ENCODE results near the gene ZNF160. TPM values are rescaled to one million over a fixed set of nuclear protein-coding genes. Genes with fewer than 3 reads are reported as not detected.
A peak's percentile ranks its signal among the peaks of the same experiment; 100 is the strongest.
"Not testable (repeated sequence)": the region's sequence is repeated elsewhere in the genome, so short reads cannot be mapped to it uniquely, and the experiment has no call there.

ZNF160 gene
- 6.7 and 13.1 TPM in 2 replicates for total RNA-seq (2014; rRNA removed; shearing (Covaris generic))

DNA sequence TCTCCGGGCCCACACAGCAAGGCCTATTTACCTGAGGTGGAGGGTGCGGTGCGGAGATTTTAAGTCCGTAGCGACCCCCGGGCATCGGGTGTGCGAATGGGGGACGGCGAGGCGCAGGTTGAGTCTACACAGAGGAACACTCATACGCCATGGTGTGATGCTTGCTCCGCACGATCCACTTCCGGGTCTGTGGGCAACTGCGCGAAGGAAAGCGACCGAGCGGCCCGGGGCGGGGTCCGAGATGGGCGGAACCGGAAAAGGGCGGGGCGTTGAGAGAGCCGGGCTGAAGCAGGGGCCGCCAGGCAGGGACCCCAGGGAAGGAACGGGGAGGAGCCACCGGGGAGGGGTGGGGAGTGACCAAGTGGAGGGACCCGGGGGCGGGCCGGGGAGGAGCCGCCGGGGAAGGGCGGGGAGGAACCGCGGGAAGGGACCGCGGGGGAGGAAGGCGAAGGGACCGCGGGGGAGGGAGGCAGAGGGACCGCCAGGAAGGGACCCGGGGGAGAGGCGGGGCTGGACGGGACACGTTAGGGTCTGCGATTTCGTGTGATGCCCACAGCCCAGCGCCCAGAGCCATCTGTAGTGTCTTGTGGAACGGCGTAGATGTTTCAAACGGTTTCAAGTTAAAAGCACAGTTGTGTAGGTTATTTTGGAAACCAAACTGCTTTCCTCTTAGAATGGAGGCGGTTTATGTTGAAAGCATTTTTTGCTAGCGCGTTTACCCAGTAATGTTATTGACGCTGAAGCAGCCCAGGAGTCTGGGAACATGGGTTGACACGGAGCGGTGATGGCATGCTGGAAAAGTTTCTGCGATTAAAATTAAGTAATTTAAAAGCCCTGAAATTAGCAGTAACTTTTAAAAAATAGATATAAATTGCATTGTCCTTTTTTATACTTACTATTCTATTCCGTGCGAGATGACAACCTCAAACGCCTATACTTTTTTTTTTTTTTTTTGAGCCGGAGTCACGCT is at the start of gene ZNF160:
Gene ZNF160, minus strand, starts transcription at position 189 of the 970 bp plus-strand sequence. CDS start 17,146 bp downstream, outside the sequence.
- H3K27me3 ChIP-seq (replicated peaks), result no peaks in the 10 kb centered on the region
- H3K4me1 ChIP-seq (replicated peaks), result peaks cover 7% of the 10 kb centered on the region
- H3K36me3 ChIP-seq, result peaks cover 16% of the 10 kb centered on the region
- H3K27ac ChIP-seq, result peak within 1 kb of the TSS; percentile 71
- no peaks in the 10 kb centered on the region; the same call in 1 of the 2 replicates for H3K9me3 ChIP-seq (replicated peaks)
- H3K4me3 ChIP-seq, result peak within 1 kb of the TSS; percentile 76
- peak; percentile 91 to 99 for DNase-seq (ENCODE audit: low read depth in 1 of 2, low spot score in 2 of 2)

- Histone ChIP-seq H3K36me3 (peaks cover 35% of the 10 kb centered on the region), H3K4me3 (no peak overlapping the region), H3K4me1 (replicated peaks) (no peaks in the 10 kb centered on the region), H3K27ac (no peak overlapping the region), H3K27me3 (replicated peaks) (no peaks in the 10 kb centered on the region), H3K9me3 (replicated peaks) (peaks cover 4% of the 10 kb centered on the region; the same call in 1 of the 2 replicates)
- no peak for DNase-seq (ENCODE audit: low read depth in 1 of 2, low spot score in 2 of 2)
Measured at GRCh38 chr19:53147645-53148044, 44.4 kb upstream of the ZNF160 start.

- no peaks in the 10 kb centered on the region for H3K4me1 ChIP-seq (replicated peaks)
- H3K9me3 ChIP-seq (replicated peaks), result peaks cover 11% of the 10 kb centered on the region
- H3K4me3 ChIP-seq, result no peak overlapping the region
- no peak overlapping the region for H3K27ac ChIP-seq
- peaks cover 35% of the 10 kb centered on the region for H3K36me3 ChIP-seq
- H3K27me3 ChIP-seq (replicated peaks), result no peaks in the 10 kb centered on the region
- DNase-seq (ENCODE audit: low read depth in 1 of 2, low spot score in 2 of 2), result no peak
Measured at GRCh38 chr19:53140351-53140750, 37.1 kb upstream of the ZNF160 start.

DNA sequence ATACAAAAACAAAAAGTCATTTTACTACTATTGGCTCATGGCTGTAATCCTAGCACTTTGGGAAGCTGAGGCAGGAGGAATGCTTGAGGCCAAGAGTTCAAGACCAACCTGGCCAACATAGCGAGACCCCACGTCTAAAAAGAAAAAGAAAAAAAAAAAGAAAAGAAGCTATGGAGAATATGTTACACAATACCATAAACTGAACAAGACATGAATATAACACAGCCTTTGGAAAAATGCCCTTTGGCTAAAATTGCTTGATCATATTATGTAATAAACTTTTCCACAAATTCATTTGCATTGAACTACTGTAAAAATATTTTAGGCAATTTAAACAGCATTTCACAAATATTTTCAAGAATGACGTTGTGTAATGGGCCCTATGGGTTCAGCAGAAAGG is 33.2 kb upstream of the ZNF160 start:
- no peak for DNase-seq (ENCODE audit: low read depth in 1 of 2, low spot score in 2 of 2)
- H3K27ac ChIP-seq, result no peak overlapping the region
- H3K4me3 ChIP-seq, result no peak overlapping the region
- H3K36me3 ChIP-seq, result peaks cover 11% of the 10 kb centered on the region
- H3K27me3 ChIP-seq (replicated peaks), result no peaks in the 10 kb centered on the region
- H3K9me3 ChIP-seq (replicated peaks), result peaks cover 2% of the 10 kb centered on the region; the same call in 1 of the 2 replicates
- peaks cover 9% of the 10 kb centered on the region for H3K4me1 ChIP-seq (replicated peaks)

GRCh38 chr19:53132141-53132991 is 29.1 kb upstream of the ZNF160 start, which contains the start of gene ZNF415:
Gene ZNF415 (minus strand): TSS chr19:53132910. CDS start chr19:53122676, 10,234 bp downstream.
- H3K36me3 ChIP-seq, result no peaks in the 10 kb centered on the region
- no peaks in the 10 kb centered on the region for H3K27me3 ChIP-seq (replicated peaks)
- peak within 1 kb of the TSS; percentile 47; the same call in 1 of the 2 replicates for H3K27ac ChIP-seq
- peak within 1 kb of the TSS; percentile 49 for H3K4me3 ChIP-seq
- peak; percentile 79 to 85 for DNase-seq (ENCODE audit: low read depth in 1 of 2, low spot score in 2 of 2)
- H3K4me1 ChIP-seq (replicated peaks), result peaks cover 9% of the 10 kb centered on the region
- H3K9me3 ChIP-seq (replicated peaks), result no peaks in the 10 kb centered on the region

DNA sequence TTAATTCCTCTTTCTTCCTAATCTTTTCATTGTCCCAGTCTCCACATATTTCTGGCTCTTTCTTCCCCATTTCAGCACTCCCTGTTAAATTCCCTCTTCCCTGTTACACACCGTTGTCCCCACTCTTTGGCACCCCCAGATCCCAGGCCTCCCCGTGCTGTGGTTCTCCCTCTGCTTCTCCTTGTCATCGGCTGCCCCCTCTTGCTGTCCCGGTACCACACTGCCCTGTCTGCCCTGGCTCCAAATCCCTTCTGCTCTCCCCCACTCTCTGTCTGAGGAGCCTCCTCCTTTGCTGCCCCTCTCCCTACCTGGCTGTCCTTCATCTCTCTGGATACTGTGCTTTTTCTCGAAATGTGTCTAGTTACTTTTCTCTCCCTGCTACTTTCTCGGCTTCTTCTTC is 28.5 kb upstream of the ZNF160 start:
- no peaks in the 10 kb centered on the region for H3K36me3 ChIP-seq
- H3K4me3 ChIP-seq, result peak overlapping the region; percentile 49
- no peaks in the 10 kb centered on the region for H3K27me3 ChIP-seq (replicated peaks)
- no peak for DNase-seq (ENCODE audit: low read depth in 1 of 2, low spot score in 2 of 2)
- no peak overlapping the region for H3K27ac ChIP-seq
- H3K4me1 ChIP-seq (replicated peaks), result peaks cover 9% of the 10 kb centered on the region
- no peaks in the 10 kb centered on the region for H3K9me3 ChIP-seq (replicated peaks)

DNA sequence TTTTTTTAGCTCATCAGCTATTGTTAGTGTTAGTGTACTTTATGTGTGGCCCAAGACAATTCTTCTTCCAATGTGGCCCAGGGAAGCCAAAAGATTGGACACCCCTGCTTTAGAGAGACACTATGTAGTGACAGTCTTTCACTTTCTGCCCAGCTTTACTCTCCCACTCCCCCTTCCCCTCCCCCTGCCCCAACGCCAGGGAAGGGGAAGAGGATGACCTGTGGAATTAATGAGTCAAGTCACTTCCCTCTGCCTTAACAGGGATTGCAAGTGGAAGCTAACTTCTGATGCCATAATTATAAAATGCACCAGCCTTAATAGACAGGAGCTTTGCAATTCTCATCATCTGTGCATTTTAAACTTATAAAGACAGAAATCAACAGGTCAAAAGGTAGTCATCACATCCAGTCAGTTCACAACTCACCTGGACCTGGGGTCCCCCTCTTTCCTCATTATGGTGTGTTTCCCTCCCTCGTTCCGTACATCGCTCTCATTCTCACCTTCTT is 27.9 kb upstream of the ZNF160 start:
- H3K9me3 ChIP-seq (replicated peaks), result no peaks in the 10 kb centered on the region
- H3K27me3 ChIP-seq (replicated peaks), result no peaks in the 10 kb centered on the region
- H3K4me1 ChIP-seq (replicated peaks), result peaks cover 9% of the 10 kb centered on the region
- H3K4me3 ChIP-seq, result no peak overlapping the region
- DNase-seq (ENCODE audit: low read depth in 1 of 2, low spot score in 2 of 2), result no peak
- H3K36me3 ChIP-seq, result no peaks in the 10 kb centered on the region
- no peak overlapping the region for H3K27ac ChIP-seq

GRCh38 chr19:53130506-53130905 is 27.3 kb upstream of the ZNF160 start:
- DNase-seq (ENCODE audit: low read depth in 1 of 2, low spot score in 2 of 2), result no peak
- Histone ChIP-seq H3K27me3 (replicated peaks) (no peaks in the 10 kb centered on the region), H3K9me3 (replicated peaks) (no peaks in the 10 kb centered on the region), H3K36me3 (no peaks in the 10 kb centered on the region), H3K4me1 (replicated peaks) (peaks cover 9% of the 10 kb centered on the region), H3K4me3 (no peak overlapping the region), H3K27ac (no peak overlapping the region)

GRCh38 chr19:53126733-53127526 is 23.7 kb upstream of the ZNF160 start:
- not testable (repeated sequence) for H3K36me3 ChIP-seq; H3K27ac ChIP-seq; H3K4me1 ChIP-seq (replicated peaks); H3K9me3 ChIP-seq (replicated peaks); DNase-seq (ENCODE audit: low read depth in 1 of 2, low spot score in 2 of 2); H3K27me3 ChIP-seq (replicated peaks); H3K4me3 ChIP-seq

DNA sequence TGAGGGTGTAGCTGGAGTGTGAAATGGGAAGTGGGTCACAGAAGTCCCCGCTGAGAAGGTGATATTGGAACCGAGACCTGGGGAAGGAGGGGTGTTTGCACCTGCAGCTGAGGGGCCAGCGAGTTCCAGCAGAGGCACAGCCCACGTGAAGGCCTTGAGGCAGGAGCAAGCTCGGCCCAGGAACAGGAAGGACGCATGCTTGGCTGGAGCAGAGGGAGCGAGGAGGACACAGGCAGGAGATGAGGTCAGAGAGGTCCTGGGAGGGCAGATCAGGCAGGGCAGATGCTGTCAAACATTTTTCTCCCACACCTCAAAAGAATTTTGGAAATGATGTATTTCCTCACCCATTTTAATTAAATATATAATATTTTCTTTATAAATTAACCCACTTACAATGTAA is 20.2 kb upstream of the ZNF160 start:
- H3K9me3 ChIP-seq (replicated peaks), result no peaks in the 10 kb centered on the region

DNA sequence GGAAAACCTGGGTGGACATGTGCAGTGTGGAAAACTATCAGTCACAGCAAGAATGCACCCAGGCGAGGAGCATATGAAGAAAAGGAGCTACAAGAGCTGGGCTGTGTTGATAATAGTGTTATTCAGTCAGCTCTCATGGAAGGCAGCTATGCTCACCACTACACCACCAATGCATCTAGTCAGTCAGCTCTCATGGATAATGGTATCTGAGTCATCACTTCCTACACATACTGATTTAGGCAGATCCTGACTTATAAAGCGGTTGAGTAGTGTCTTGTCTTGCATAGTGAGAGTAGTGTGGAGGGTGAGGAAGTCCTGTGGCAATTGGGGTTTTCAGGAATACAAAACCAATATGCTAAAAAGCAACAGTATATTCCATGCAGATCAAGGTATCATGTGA is 9.1 kb upstream of the ZNF160 start:
- H3K4me1 ChIP-seq (replicated peaks), result no peaks in the 10 kb centered on the region
- H3K27ac ChIP-seq, result no peak overlapping the region
- H3K36me3 ChIP-seq, result peaks cover 50% of the 10 kb centered on the region
- peaks cover 3% of the 10 kb centered on the region for H3K9me3 ChIP-seq (replicated peaks)
- no peaks in the 10 kb centered on the region for H3K27me3 ChIP-seq (replicated peaks)
- no peak for DNase-seq (ENCODE audit: low read depth in 1 of 2, low spot score in 2 of 2)
- H3K4me3 ChIP-seq, result no peak overlapping the region

More for the DNA sequence above, 20.2 kb upstream of the ZNF160 start:
- Histone ChIP-seq H3K36me3 (peaks cover 10% of the 10 kb centered on the region; the same call in 1 of the 2 replicates), H3K4me3 (no peak overlapping the region), H3K4me1 (replicated peaks) (no peaks in the 10 kb centered on the region), H3K27ac (no peak overlapping the region), H3K27me3 (replicated peaks) (no peaks in the 10 kb centered on the region)
- no peak for DNase-seq (ENCODE audit: low read depth in 1 of 2, low spot score in 2 of 2)

GRCh38 chr19:53109527-53109926 is 6.3 kb upstream of the ZNF160 start:
- Histone ChIP-seq H3K9me3 (replicated peaks) (peaks cover 3% of the 10 kb centered on the region), H3K4me1 (replicated peaks) (no peaks in the 10 kb centered on the region), H3K27me3 (replicated peaks) (no peaks in the 10 kb centered on the region), H3K27ac (no peak overlapping the region), H3K4me3 (no peak overlapping the region), H3K36me3 (peaks cover 36% of the 10 kb centered on the region)
- no peak for DNase-seq (ENCODE audit: low read depth in 1 of 2, low spot score in 2 of 2)

DNA sequence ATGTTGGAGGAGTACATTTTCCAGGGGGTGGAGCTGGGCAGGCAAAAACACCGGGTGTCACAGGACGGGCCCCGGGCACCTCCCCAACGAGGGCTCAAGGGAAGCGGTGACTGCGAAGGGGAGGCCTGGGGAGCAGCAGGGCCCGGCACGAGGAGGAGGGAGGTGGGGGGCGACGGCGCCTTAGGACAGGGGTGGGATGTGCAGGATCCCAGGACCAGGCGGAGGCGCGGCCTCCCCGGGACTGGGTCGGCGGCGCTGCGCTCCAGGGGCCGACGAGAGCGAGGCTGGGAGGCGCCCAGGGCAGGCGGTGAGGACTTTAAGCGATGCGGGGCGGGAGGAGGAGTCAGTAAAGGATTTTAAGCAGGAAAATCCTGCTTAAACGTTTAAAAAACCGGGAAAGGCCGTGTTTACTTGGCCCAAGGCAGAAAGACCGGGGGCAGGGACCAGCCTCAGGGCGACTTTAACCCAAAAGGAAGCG is 427 bp downstream of the ZNF160 start:
- Histone ChIP-seq H3K4me1 (replicated peaks) (peaks cover 7% of the 10 kb centered on the region), H3K27me3 (replicated peaks) (no peaks in the 10 kb centered on the region), H3K36me3 (peaks cover 14% of the 10 kb centered on the region), H3K27ac (peak overlapping the region; percentile 71), H3K4me3 (peak overlapping the region; percentile 76), H3K9me3 (replicated peaks) (no peaks in the 10 kb centered on the region)
- peak in 1 of 2 experiments; percentile 51 for DNase-seq (ENCODE audit: low read depth in 1 of 2, low spot score in 2 of 2)
